HepG2 (cell line): ENCODE measurements around the gene ZNF341. TPM values are rescaled to one million over a fixed set of nuclear protein-coding genes. Genes with fewer than 3 reads are reported as not detected.

Source experiments
- BRCA1 ChIP-seq: sonication (generic); formaldehyde crosslinking; IDR thresholded peaks from 2 replicates; pipeline ENCODE4 v1.4.0; 2020; ENCODE audit warnings: missing genetic modification reagents
- CHD2 ChIP-seq: IDR thresholded peaks from 2 replicates; pipeline ENCODE4 v1.6.1; 2011; ENCODE audit warnings: low read depth, low read length, improper control_type of control experiment
- ELF1 ChIP-seq: sonication (generic); formaldehyde crosslinking; IDR thresholded peaks from 2 replicates; pipeline ENCODE4 v1.4.0; 2020; ENCODE audit warnings: missing genetic modification reagents
- ESRRA ChIP-seq: sonication (generic); formaldehyde crosslinking; IDR thresholded peaks from 2 replicates; pipeline ENCODE4 v1.5.1; 2020; ENCODE audit warnings: mild to moderate bottlenecking, low read depth, missing genetic modification reagents
- FOSL1 ChIP-seq: sonication (generic); formaldehyde crosslinking; IDR thresholded peaks from 2 replicates; pipeline ENCODE4 v1.9.0; 2021; ENCODE audit warnings: missing genetic modification reagents, borderline replicate concordance
- KLF15 ChIP-seq: sonication (generic); formaldehyde crosslinking; IDR thresholded peaks from 2 replicates; pipeline ENCODE4 v1.8.1; 2023; ENCODE audit warnings: borderline replicate concordance, mild to moderate bottlenecking, inconsistent platforms, missing genetic modification reagents, mixed read lengths
- MBNL3 ChIP-seq: fragments of 250-450 bp; sonication (Bioruptor Pico); conservative IDR thresholded peaks from 2 replicates; pipeline ENCODE4 v1.8.0; 2022; ENCODE audit warnings: mild to moderate bottlenecking, inconsistent platforms
- ZNF468 ChIP-seq: sonication (generic); formaldehyde crosslinking; IDR thresholded peaks from 2 replicates; pipeline ENCODE4 v1.8.0; 2022; ENCODE audit warnings: mild to moderate bottlenecking, moderate library complexity, missing genetic modification reagents
- ZNF607 ChIP-seq: sonication (generic); formaldehyde crosslinking; IDR thresholded peaks from 2 replicates; pipeline ENCODE4 v1.5.1; 2020; ENCODE audit warnings: missing genetic modification reagents, mild to moderate bottlenecking, borderline replicate concordance
- ZNF678 ChIP-seq: sonication (generic); formaldehyde crosslinking; IDR thresholded peaks from 2 replicates; pipeline ENCODE4 v1.4.0; 2020; ENCODE audit warnings: mild to moderate bottlenecking, missing genetic modification reagents
- ZNF766 ChIP-seq: sonication (generic); formaldehyde crosslinking; IDR thresholded peaks from 2 replicates; pipeline ENCODE4 v1.5.0; 2020; ENCODE audit warnings: missing genetic modification reagents, borderline replicate concordance
- ZNF768 ChIP-seq: sonication (generic); formaldehyde crosslinking; IDR thresholded peaks from 2 replicates; pipeline ENCODE4 v1.4.0; 2020; ENCODE audit warnings: missing genetic modification reagents
- ZNF839 ChIP-seq: sonication (generic); formaldehyde crosslinking; IDR thresholded peaks from 2 replicates; pipeline ENCODE4 v1.4.0; 2020; ENCODE audit warnings: missing genetic modification reagents, mild to moderate bottlenecking, borderline replicate concordance
- polyA plus RNA-seq, 8 experiments: library from polyadenylated mRNA; depleted of rRNA in 3 of 8; stranded (reverse) in 7 of 8; unstranded in 1 of 8; fragments of >200 nt; fragmentation: Illumina TruSeq in 4 of 8; extraction: Trizol in 4 of 8; gene quantifications; 2 replicates each; pipeline versions ENCODE4 v1.2.1 to v1.2.3, GENCODE V29; 2011 to 2016; ENCODE audit warnings: low read depth in 4 of 8, missing spikeins in 1 of 8, mixed read lengths in 1 of 8; ENCODE audit not compliant: insufficient read depth in 1 of 8
- total RNA-seq, 5 experiments: library from RNA; depleted of rRNA; stranded (reverse); fragments of >200 nt; fragmentation: Illumina TruSeq; extraction: Trizol; gene quantifications; 2 replicates each; pipeline ENCODE4 v1.2.3, GENCODE V29; 2016; ENCODE audit warnings: low read depth in 1 of 5
- TF ChIP-seq, protein P1 (sequence below): IDR thresholded peaks from 2 replicates; pipeline ENCODE4 v1.6.1; 2016; ENCODE audit warnings: control low read depth
- TF ChIP-seq, protein P2 (sequence below): sonication (generic); formaldehyde crosslinking; IDR thresholded peaks from 2 replicates; pipeline ENCODE4 v1.4.0; 2020; ENCODE audit warnings: mild to moderate bottlenecking, missing genetic modification reagents, borderline replicate concordance
- TF ChIP-seq, protein P3 (sequence below): sonication (generic); formaldehyde crosslinking; IDR thresholded peaks from 2 replicates; pipeline ENCODE4 v1.4.0; 2020; ENCODE audit warnings: mild to moderate bottlenecking, missing genetic modification reagents
- TF ChIP-seq, protein P4 (sequence below): IDR thresholded peaks from 2 replicates; pipeline ENCODE4 v1.6.1; 2016; ENCODE audit warnings: missing genetic modification reagents, missing compliant biosample characterization
- TF ChIP-seq, protein P5 (sequence below), 2 experiments: sonication (generic) in 1 of 2; formaldehyde crosslinking in 1 of 2; IDR thresholded peaks; 2 replicates each; pipeline versions ENCODE4 v1.4.0 to v1.6.1; 2018 to 2020; ENCODE audit warnings: missing genetic modification reagents in 2 of 2, borderline replicate concordance in 1 of 2, low read depth in 1 of 2, mild to moderate bottlenecking in 1 of 2, missing biosample characterization in 1 of 2
- TF ChIP-seq, protein P6 (sequence below): sonication (generic); formaldehyde crosslinking; IDR thresholded peaks from 2 replicates; pipeline ENCODE4 v1.8.1; 2023; ENCODE audit warnings: missing genetic modification reagents, mild to moderate bottlenecking, borderline replicate concordance
- TF ChIP-seq, protein P7 (sequence below): sonication (generic); formaldehyde crosslinking; IDR thresholded peaks from 2 replicates; pipeline ENCODE4 v1.4.0; 2020; ENCODE audit warnings: missing genetic modification reagents

Gene ZNF341
- total and polyA plus RNA-seq, 2 of the 13 experiments (the other 11 are each of a cell fraction or from before 2014, with no cell fraction given), result 1.1 to 2.2 TPM

DNA sequence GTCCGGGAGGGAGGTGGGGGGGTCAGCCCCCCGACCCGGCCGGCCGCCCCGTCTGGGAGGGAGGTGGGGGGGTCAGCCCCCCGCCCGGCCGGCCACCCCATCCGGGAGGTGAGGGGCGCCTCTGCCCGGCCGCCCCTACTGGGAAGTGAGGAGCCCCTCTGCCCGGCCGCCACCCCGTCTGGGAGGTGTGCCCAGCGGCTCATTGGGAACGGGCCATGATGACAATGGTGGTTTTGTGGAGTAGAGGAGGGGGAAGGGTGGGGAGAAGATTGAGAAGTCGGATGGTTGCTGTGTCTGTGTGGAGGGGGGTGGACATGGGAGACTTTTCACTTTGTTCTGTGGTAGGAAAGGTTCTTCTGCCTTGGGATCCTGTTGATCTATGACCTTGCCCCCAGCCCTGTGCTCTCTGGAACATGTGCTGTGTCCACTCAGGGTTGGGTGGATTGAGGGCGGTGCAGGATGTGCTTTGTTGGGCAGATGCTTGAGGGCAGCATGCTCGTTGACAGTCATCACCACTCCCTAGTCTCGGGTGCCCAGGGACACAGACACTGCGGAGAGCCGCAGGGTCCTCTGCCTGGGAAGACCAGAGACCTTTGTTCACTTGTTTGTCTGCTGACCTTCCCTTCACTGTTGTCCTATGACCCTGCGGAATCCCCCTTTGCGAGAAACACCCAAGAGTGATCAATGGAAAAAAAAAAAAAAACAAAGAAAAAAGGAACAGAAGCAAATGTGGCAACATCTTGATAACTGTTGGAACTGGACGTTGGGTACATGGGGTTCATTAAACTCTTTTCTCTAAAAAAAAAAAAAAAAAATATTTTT lies 30.0 kb upstream of the ZNF341 start (continued):
- TF ChIP-seq, protein P1, sequence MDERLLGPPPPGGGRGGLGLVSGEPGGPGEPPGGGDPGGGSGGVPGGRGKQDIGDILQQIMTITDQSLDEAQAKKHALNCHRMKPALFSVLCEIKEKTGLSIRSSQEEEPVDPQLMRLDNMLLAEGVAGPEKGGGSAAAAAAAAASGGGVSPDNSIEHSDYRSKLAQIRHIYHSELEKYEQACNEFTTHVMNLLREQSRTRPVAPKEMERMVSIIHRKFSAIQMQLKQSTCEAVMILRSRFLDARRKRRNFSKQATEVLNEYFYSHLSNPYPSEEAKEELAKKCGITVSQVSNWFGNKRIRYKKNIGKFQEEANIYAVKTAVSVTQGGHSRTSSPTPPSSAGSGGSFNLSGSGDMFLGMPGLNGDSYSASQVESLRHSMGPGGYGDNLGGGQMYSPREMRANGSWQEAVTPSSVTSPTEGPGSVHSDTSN (CRISPR knock-in tag), result 0 out of 2 replicates have a peak, but pooled peaks have one; percentile 10
- TF ChIP-seq ELF1 (CRISPR knock-in tag), result no peak; the same call in 1 of the 2 replicates
- no peak for TF ChIP-seq ZNF468 (CRISPR knock-in tag)
- TF ChIP-seq, protein P2, sequence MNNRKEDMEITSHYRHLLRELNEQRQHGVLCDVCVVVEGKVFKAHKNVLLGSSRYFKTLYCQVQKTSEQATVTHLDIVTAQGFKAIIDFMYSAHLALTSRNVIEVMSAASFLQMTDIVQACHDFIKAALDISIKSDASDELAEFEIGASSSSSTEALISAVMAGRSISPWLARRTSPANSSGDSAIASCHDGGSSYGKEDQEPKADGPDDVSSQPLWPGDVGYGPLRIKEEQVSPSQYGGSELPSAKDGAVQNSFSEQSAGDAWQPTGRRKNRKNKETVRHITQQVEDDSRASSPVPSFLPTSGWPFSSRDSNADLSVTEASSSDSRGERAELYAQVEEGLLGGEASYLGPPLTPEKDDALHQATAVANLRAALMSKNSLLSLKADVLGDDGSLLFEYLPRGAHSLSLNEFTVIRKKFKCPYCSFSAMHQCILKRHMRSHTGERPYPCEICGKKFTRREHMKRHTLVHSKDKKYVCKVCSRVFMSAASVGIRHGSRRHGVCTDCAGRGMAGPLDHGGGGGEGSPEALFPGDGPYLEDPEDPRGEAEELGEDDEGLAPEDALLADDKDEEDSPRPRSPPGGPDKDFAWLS, result no peak
- peak; percentile 99 for TF ChIP-seq ESRRA (CRISPR knock-in tag)
- TF ChIP-seq, protein P3, sequence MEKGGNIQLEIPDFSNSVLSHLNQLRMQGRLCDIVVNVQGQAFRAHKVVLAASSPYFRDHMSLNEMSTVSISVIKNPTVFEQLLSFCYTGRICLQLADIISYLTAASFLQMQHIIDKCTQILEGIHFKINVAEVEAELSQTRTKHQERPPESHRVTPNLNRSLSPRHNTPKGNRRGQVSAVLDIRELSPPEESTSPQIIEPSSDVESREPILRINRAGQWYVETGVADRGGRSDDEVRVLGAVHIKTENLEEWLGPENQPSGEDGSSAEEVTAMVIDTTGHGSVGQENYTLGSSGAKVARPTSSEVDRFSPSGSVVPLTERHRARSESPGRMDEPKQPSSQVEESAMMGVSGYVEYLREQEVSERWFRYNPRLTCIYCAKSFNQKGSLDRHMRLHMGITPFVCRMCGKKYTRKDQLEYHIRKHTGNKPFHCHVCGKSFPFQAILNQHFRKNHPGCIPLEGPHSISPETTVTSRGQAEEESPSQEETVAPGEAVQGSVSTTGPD (CRISPR knock-in tag), result no peak; the same call in 1 of the 2 replicates
- TF ChIP-seq, protein P4, sequence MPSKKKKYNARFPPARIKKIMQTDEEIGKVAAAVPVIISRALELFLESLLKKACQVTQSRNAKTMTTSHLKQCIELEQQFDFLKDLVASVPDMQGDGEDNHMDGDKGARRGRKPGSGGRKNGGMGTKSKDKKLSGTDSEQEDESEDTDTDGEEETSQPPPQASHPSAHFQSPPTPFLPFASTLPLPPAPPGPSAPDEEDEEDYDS (CRISPR knock-in tag), result peak; percentile 62; the same call in 1 of the 2 replicates
- no peak for TF ChIP-seq MBNL3 (CRISPR knock-in tag)
- TF ChIP-seq, protein P5, sequence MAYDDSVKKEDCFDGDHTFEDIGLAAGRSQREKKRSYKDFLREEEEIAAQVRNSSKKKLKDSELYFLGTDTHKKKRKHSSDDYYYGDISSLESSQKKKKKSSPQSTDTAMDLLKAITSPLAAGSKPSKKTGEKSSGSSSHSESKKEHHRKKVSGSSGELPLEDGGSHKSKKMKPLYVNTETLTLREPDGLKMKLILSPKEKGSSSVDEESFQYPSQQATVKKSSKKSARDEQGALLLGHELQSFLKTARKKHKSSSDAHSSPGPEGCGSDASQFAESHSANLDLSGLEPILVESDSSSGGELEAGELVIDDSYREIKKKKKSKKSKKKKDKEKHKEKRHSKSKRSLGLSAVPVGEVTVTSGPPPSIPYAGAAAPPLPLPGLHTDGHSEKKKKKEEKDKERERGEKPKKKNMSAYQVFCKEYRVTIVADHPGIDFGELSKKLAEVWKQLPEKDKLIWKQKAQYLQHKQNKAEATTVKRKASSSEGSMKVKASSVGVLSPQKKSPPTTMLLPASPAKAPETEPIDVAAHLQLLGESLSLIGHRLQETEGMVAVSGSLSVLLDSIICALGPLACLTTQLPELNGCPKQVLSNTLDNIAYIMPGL (CRISPR knock-in tag; IDR thresholded peaks at IDR 0.05; ENCODE audit: borderline replicate concordance in 1 of 2, low read depth in 1 of 2), result 0 out of 4 replicates have a peak, but pooled peaks of 1 of the 2 experiments have one; percentile 19
- TF ChIP-seq KLF15 (CRISPR knock-in tag), result no peak
- TF ChIP-seq ZNF607 (CRISPR knock-in tag), result peak; percentile 76; the same call in 1 of the 2 replicates
- TF ChIP-seq ZNF839, result 0 out of 2 replicates have a peak, but pooled peaks have one; percentile 43
- TF ChIP-seq, protein P6, sequence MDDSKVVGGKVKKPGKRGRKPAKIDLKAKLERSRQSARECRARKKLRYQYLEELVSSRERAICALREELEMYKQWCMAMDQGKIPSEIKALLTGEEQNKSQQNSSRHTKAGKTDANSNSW, result no peak
- TF ChIP-seq ZNF678 (CRISPR knock-in tag), result no peak
- no peak for TF ChIP-seq CHD2
- no peak for TF ChIP-seq FOSL1 (CRISPR knock-in tag)
- 0 out of 2 replicates have a peak, but pooled peaks have one; percentile 25 for TF ChIP-seq BRCA1 (CRISPR knock-in tag)
- TF ChIP-seq ZNF766 (CRISPR knock-in tag), result no peak
- TF ChIP-seq, protein P7, sequence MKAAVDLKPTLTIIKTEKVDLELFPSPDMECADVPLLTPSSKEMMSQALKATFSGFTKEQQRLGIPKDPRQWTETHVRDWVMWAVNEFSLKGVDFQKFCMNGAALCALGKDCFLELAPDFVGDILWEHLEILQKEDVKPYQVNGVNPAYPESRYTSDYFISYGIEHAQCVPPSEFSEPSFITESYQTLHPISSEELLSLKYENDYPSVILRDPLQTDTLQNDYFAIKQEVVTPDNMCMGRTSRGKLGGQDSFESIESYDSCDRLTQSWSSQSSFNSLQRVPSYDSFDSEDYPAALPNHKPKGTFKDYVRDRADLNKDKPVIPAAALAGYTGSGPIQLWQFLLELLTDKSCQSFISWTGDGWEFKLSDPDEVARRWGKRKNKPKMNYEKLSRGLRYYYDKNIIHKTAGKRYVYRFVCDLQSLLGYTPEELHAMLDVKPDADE (CRISPR knock-in tag), result no peak
- peak; percentile 84 for TF ChIP-seq ZNF768 (CRISPR knock-in tag)
